ENCODE data around the gene SYNPO2. TPM values are rescaled to one million over a fixed set of nuclear protein-coding genes. Genes with fewer than 3 reads are reported as not detected.
"Not testable (repeated sequence)": the region's sequence is repeated elsewhere in the genome, so short reads cannot be mapped to it uniquely, and the experiment has no call there.

SYNPO2 gene
- total RNA-seq, 1 experiment from 2014 or later, result 0.28 TPM

DNA sequence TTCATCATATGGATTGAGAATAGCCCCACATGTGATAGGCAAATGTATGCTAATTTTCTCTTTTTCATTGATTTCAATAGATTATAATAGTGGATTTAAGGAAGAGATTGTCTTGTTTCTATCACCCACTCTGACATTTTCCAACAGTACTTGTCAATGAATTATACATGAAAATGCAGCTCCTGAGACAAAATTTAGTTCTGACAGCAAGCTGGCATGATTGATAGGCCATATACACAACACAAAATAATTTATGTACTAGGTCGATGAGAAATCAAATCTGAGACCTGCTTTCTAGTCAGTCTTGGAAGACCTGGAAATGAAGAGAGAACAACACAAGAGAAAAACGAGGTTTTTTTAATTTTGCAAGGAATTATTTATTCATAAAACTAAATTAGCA lies 129.0 kb downstream of the SYNPO2 start:
- no TSS peak for BruUV-seq (replicated peaks)
- Histone ChIP-seq H3K27ac (ENCODE audit: low read length) (no peak overlapping the region), H3K36me3 (ENCODE audit: control insufficient read depth, insufficient read depth, low read length) (no peaks in the 10 kb centered on the region), H3K4me3 (ENCODE audit: low read depth in 2 of 2, low read length in 2 of 2) (no peak overlapping the region), H3K9me3 (ENCODE audit: control insufficient read depth, insufficient read depth, low read depth, low read length) (no peaks in the 10 kb centered on the region), H3K4me1 (ENCODE audit: control insufficient read depth, insufficient read depth, low read length) (no peaks in the 10 kb centered on the region), H3K27me3 (ENCODE audit: control insufficient read depth, insufficient read depth, low read length) (no peaks in the 10 kb centered on the region)
- CTCF ChIA-PET, result no interaction called here
- no peak for TF ChIP-seq TCF7L2 (IDR thresholded peaks at IDR 0.05; ENCODE audit: low read depth, low read length)
- TF ChIP-seq, protein P1, sequence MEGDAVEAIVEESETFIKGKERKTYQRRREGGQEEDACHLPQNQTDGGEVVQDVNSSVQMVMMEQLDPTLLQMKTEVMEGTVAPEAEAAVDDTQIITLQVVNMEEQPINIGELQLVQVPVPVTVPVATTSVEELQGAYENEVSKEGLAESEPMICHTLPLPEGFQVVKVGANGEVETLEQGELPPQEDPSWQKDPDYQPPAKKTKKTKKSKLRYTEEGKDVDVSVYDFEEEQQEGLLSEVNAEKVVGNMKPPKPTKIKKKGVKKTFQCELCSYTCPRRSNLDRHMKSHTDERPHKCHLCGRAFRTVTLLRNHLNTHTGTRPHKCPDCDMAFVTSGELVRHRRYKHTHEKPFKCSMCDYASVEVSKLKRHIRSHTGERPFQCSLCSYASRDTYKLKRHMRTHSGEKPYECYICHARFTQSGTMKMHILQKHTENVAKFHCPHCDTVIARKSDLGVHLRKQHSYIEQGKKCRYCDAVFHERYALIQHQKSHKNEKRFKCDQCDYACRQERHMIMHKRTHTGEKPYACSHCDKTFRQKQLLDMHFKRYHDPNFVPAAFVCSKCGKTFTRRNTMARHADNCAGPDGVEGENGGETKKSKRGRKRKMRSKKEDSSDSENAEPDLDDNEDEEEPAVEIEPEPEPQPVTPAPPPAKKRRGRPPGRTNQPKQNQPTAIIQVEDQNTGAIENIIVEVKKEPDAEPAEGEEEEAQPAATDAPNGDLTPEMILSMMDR (IDR thresholded peaks at IDR 0.05), result no peak
- TF ChIP-seq, protein P2, sequence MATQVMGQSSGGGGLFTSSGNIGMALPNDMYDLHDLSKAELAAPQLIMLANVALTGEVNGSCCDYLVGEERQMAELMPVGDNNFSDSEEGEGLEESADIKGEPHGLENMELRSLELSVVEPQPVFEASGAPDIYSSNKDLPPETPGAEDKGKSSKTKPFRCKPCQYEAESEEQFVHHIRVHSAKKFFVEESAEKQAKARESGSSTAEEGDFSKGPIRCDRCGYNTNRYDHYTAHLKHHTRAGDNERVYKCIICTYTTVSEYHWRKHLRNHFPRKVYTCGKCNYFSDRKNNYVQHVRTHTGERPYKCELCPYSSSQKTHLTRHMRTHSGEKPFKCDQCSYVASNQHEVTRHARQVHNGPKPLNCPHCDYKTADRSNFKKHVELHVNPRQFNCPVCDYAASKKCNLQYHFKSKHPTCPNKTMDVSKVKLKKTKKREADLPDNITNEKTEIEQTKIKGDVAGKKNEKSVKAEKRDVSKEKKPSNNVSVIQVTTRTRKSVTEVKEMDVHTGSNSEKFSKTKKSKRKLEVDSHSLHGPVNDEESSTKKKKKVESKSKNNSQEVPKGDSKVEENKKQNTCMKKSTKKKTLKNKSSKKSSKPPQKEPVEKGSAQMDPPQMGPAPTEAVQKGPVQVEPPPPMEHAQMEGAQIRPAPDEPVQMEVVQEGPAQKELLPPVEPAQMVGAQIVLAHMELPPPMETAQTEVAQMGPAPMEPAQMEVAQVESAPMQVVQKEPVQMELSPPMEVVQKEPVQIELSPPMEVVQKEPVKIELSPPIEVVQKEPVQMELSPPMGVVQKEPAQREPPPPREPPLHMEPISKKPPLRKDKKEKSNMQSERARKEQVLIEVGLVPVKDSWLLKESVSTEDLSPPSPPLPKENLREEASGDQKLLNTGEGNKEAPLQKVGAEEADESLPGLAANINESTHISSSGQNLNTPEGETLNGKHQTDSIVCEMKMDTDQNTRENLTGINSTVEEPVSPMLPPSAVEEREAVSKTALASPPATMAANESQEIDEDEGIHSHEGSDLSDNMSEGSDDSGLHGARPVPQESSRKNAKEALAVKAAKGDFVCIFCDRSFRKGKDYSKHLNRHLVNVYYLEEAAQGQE (IDR thresholded peaks at IDR 0.05; ENCODE audit: insufficient read depth in 1 of 2, low read depth in 2 of 2, low read length in 1 of 2), result no peak
- no peak for TF ChIP-seq SIN3A (IDR thresholded peaks at IDR 0.05; ENCODE audit: borderline replicate concordance, insufficient read depth, low read depth, low read length)
- TF ChIP-seq POLR2AphosphoS5 (IDR thresholded peaks at IDR 0.05; ENCODE audit: low read depth, low read length), result no peak
- ATAC-seq (no peak), DNase-seq (ENCODE audit: low read depth, low spot score) (no peak)
- in situ Hi-C loops (cut with HindIII; ENCODE audit: low pct_unique_long_range_greater_than_20kb, low sequenced_read_pairs) (no loop called here), intact Hi-C loops (cut with micrococcal nuclease; ENCODE audit: unreplicated experiment) (no loop called here)
- POLR2A ChIA-PET, result no interaction called here

DNA sequence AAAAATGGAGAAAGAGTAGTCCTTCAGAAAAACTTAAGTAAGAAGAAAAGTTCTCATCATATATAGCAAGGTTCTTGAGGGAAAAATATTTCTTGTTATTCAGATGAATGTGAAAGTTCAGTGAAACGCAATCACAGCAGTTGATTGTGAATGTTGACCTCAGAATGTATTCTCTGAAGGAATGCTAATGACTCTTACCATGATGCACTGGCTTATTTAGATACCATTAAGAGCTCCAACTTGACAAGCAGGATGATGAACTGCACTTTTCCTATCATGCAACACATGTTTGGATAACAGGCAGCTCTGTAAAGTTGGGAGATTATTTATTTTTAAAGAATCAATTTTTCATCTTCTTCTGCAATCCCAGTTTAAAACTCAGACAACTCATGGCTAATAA lies 131.5 kb downstream of the SYNPO2 start:
- no TSS peak for BruUV-seq (replicated peaks)
- ATAC-seq, result no peak
- Histone ChIP-seq H3K9me3 (ENCODE audit: control insufficient read depth, insufficient read depth, low read depth, low read length) (no peaks in the 10 kb centered on the region), H3K27me3 (ENCODE audit: control insufficient read depth, insufficient read depth, low read length) (no peaks in the 10 kb centered on the region), H3K4me3 (ENCODE audit: low read depth in 2 of 2, low read length in 2 of 2) (no peak overlapping the region), H3K27ac (ENCODE audit: low read length) (no peak overlapping the region), H3K4me1 (ENCODE audit: control insufficient read depth, insufficient read depth, low read length) (no peaks in the 10 kb centered on the region), H3K36me3 (ENCODE audit: control insufficient read depth, insufficient read depth, low read length) (no peaks in the 10 kb centered on the region)
- no peak for DNase-seq (ENCODE audit: low read depth, low spot score)
- POLR2A ChIA-PET, result no interaction called here
- in situ Hi-C loops (cut with HindIII; ENCODE audit: low pct_unique_long_range_greater_than_20kb, low sequenced_read_pairs) (no loop called here), intact Hi-C loops (cut with micrococcal nuclease; ENCODE audit: unreplicated experiment) (no loop called here)
- no peak for TF ChIP-seq TCF7L2 (IDR thresholded peaks at IDR 0.05; ENCODE audit: low read depth, low read length)
- TF ChIP-seq, protein P2 (IDR thresholded peaks at IDR 0.05; ENCODE audit: insufficient read depth in 1 of 2, low read depth in 2 of 2, low read length in 1 of 2), result no peak
- no peak for TF ChIP-seq SIN3A (IDR thresholded peaks at IDR 0.05; ENCODE audit: borderline replicate concordance, insufficient read depth, low read depth, low read length)
- CTCF ChIA-PET, result no interaction called here

DNA sequence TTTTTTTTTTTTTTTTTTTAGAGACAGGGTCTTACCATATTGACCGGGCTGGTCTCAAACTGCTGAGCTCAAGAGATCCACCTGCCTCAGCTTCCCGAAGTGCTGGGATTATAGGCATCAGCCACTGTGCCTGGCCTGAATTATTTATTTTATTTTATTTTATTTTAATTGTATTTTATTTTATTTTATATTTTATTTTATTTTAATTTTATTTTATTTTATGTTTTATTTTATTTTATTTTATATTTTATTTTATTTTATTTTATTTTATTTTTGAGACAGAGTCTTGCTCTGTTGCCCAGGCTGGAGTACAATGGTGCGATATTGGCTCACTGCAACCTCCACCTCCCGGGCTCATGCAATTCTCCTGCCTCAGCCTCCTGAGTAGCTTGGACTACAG lies 133.9 kb downstream of the SYNPO2 start:
- H3K9me3 ChIP-seq (ENCODE audit: control insufficient read depth, insufficient read depth, low read depth, low read length); BruUV-seq (replicated peaks); CTCF ChIA-PET; H3K27me3 ChIP-seq (ENCODE audit: control insufficient read depth, insufficient read depth, low read length); DNase-seq (ENCODE audit: low read depth, low spot score); ATAC-seq; H3K4me1 ChIP-seq (ENCODE audit: control insufficient read depth, insufficient read depth, low read length); H3K36me3 ChIP-seq (ENCODE audit: control insufficient read depth, insufficient read depth, low read length); POLR2A ChIA-PET; intact Hi-C loops (cut with micrococcal nuclease; ENCODE audit: unreplicated experiment); in situ Hi-C loops (cut with HindIII; ENCODE audit: low pct_unique_long_range_greater_than_20kb, low sequenced_read_pairs); H3K27ac ChIP-seq (ENCODE audit: low read length); H3K4me3 ChIP-seq (ENCODE audit: low read depth in 2 of 2, low read length in 2 of 2): not testable (repeated sequence)
